ENCODE results near the gene KHK.

GRCh38 chr2:27074738-27075565 is 11.6 kb upstream of the KHK start:
- TF ChIP-seq ZNF274 (IDR thresholded peaks at IDR 0.05; ENCODE audit: low read depth, low read length) (no peak), YY1 (IDR thresholded peaks at IDR 0.05; ENCODE audit: insufficient read depth, insufficient read length) (no peak), SUZ12 (IDR thresholded peaks at IDR 0.05; ENCODE audit: extremely low read depth, insufficient read depth, insufficient read length) (no peak)
